PFSK-1 (cell line): ENCODE measurements around the gene ADM2.

Experiments
- FOXP2 ChIP-seq: optimal IDR thresholded peaks from 2 replicates; pipeline ENCODE3; 2011; ENCODE audit warnings: borderline replicate concordance, control low read depth, inconsistent platforms; ENCODE audit not compliant: insufficient read depth; ENCODE audit errors: extremely low read length, extremely low read depth
- POLR2AphosphoS5 ChIP-seq: IDR thresholded peaks from 2 replicates; pipeline ENCODE4 v1.6.1; 2012; ENCODE audit warnings: low read depth, mild to moderate bottlenecking, control low read depth, low read length, moderate library complexity
- SIN3A ChIP-seq: IDR thresholded peaks from 2 replicates; pipeline ENCODE4 v1.6.1; 2012; ENCODE audit warnings: mild to moderate bottlenecking, low read length, moderate library complexity, borderline replicate concordance; ENCODE audit not compliant: insufficient read depth
- TAF1 ChIP-seq: IDR thresholded peaks from 2 replicates; pipeline ENCODE4 v1.6.1; 2012; ENCODE audit warnings: low read length, control low read depth, borderline replicate concordance; ENCODE audit not compliant: insufficient read depth
- TF ChIP-seq, protein P1 (sequence below), 2 experiments: IDR thresholded peaks; 2 replicates each; pipeline versions ENCODE4 v1.6.1 to v1.8.0; 2011 to 2012; ENCODE audit warnings: low read depth in 2 of 2, low read length in 2 of 2, control low read depth in 1 of 2, inconsistent platforms in 1 of 2, mild to moderate bottlenecking in 1 of 2, moderate library complexity in 1 of 2; ENCODE audit not compliant: insufficient read depth in 1 of 2

The ADM2 gene

DNA sequence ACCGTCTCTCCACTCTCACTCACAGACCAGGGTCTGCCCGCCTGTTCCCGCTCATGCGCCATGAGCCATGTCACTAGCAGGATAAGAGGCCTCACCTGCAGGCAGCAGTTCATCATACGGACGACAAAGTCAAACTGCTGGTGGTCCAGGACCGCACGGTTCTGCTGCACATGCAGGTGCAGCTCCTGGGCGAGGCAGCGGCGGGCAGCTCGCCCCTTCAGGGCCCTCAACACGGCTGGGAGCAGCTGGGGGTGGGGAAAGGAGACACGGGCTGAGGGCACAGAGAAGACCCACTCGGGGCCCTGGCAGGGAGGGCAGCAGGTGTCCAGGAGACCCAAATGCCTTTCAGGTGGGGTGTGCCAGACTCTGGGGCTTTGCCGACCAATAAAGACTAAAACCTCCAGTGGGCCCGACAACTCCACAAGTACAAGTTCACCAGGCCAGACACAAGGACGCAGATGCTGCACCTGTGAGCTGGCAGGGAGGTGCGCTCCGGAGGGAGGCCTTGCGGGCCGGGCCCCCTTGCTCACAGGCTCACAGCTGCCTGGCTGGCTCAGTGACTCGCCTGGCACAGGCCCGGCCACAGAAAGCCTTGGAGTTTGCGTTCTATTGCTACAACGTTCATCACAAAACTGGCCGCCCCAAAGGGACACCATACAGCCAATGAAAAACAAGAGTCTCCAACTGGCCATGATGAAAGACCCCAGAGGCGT lies 18.0 kb upstream of the ADM2 start:
- TF ChIP-seq TAF1 (no peak), SIN3A (no peak), POLR2AphosphoS5 (no peak), FOXP2 (no peak)

DNA sequence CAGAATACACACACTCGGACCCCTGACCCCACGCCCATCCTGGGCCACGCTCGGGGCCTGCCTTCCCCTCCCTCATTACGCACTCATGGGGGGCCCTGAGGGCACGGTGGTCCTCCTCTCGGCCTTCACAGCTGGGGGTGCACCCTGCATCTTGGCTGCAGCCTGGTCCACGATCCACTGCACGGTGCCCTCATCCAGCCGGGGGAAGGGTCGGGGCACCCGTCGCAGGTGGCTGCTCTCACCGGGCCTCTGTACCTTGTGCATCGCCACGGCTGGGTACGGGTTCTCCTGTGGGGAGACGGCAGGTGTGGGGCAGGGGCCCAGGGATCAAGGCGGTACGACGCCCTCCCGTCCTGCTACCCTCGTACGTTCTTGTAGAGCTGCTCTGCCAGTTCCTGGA lies 16.9 kb upstream of the ADM2 start:
- TF ChIP-seq FOXP2 (no peak), POLR2AphosphoS5 (no peak), TAF1 (no peak), SIN3A (no peak)
- TF ChIP-seq, protein P1, sequence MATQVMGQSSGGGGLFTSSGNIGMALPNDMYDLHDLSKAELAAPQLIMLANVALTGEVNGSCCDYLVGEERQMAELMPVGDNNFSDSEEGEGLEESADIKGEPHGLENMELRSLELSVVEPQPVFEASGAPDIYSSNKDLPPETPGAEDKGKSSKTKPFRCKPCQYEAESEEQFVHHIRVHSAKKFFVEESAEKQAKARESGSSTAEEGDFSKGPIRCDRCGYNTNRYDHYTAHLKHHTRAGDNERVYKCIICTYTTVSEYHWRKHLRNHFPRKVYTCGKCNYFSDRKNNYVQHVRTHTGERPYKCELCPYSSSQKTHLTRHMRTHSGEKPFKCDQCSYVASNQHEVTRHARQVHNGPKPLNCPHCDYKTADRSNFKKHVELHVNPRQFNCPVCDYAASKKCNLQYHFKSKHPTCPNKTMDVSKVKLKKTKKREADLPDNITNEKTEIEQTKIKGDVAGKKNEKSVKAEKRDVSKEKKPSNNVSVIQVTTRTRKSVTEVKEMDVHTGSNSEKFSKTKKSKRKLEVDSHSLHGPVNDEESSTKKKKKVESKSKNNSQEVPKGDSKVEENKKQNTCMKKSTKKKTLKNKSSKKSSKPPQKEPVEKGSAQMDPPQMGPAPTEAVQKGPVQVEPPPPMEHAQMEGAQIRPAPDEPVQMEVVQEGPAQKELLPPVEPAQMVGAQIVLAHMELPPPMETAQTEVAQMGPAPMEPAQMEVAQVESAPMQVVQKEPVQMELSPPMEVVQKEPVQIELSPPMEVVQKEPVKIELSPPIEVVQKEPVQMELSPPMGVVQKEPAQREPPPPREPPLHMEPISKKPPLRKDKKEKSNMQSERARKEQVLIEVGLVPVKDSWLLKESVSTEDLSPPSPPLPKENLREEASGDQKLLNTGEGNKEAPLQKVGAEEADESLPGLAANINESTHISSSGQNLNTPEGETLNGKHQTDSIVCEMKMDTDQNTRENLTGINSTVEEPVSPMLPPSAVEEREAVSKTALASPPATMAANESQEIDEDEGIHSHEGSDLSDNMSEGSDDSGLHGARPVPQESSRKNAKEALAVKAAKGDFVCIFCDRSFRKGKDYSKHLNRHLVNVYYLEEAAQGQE (IDR thresholded peaks at IDR 0.05; ENCODE audit: insufficient read depth in 1 of 2, low read depth in 2 of 2, low read length in 2 of 2): no peak

DNA sequence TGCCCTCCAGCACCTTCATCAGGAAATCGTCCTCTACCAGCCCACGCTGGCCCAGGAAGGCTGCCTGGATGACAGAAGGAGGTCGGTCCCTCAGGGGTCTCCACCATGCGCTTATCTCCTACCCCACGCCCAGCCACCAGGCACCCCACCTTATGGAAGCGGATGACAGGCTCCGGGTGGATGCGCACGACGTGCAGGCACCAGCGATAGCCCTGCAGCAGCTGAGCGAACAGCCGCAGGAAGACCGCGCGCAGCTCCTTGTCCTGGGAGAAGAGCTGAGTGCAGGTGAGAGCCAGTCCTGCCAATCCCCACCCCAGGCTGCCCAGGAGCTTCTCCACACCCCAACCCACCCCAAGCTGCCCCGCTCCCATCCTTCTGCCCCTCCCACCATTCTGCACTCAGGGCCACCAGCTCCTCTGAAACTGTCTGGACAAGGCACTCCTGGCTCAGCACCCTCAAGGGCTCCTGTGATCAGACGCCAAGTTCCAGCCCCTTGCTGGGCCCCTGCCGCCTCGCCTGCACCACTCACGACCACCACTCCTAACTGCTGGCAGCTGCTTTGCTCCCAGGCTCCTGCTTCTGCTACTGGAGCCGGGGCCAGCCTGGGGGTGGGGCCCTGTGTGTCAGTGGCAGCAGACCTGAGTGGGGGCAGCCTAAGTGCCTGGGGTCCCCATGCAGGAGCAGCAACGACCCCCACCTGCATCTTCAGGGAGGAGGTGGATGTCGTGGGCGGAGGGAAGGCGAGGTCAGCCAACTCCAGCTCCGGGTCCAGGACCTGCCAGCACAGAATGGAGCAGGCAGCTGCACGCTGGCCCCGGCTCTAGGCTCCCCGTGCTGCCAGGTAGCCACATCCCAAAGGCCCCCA lies 16.0 kb upstream of the ADM2 start:
- no peak for TF ChIP-seq SIN3A
- no peak for TF ChIP-seq TAF1
- TF ChIP-seq FOXP2: no peak
- no peak for TF ChIP-seq POLR2AphosphoS5
- TF ChIP-seq, protein P1 (IDR thresholded peaks at IDR 0.05; ENCODE audit: insufficient read depth in 1 of 2, low read depth in 2 of 2, low read length in 2 of 2): no peak

DNA sequence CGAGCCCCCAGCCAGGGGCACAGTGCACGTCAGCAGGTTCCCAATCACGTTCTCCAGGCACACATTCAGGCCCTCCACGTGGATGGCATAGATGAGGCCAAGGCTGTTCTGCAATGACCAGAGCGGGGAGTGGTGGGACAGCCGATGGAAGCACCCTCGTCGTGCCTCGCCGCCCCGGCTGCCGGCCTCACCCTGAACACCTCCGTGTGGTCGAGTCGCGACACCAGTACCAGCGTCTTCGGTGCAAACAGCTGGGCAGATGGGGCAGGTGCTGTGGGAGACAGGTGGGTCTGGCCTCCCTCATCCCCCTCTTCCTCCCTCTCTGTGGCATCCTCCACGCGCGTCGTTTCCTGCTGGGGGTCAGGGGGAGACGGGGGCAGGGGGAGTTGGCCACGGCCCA lies 14.0 kb upstream of the ADM2 start:
- TF ChIP-seq TAF1 (no peak), POLR2AphosphoS5 (no peak), SIN3A (no peak), FOXP2 (no peak)
- TF ChIP-seq, protein P1 (IDR thresholded peaks at IDR 0.05; ENCODE audit: insufficient read depth in 1 of 2, low read depth in 2 of 2, low read length in 2 of 2): no peak

DNA sequence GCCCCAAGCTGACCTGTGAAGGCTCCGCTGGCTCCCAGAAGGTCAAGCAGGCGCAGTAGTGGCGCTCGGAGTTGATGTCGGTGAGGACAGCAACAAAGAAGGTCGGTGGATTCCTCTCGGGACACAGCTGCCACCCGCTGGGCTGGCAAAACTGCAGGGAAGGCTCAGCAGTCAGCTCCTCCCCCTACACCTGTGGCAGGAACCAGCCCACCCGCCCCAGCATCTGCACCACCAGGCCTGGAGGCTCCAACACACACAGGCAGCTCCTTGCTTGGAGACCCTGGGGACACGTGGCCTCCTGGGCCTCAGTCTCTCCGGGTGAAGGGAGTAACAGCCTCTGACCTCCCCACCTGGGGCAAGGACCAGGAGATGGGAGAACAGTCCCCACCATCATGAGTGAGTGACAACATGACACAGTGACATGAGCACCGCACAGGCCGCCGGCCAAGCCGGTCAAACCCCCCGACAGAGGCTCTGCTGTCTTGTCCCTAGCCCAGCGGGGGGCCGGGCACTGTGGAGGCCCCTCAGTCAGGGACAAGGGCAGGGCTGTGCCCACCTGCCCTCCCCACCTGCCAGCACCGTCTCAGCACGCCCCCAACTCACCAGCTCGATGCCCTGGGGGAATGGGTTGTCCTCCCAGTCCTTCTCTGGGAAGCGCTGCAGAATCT lies 13.4 kb upstream of the ADM2 start:
- no peak for TF ChIP-seq FOXP2

DNA sequence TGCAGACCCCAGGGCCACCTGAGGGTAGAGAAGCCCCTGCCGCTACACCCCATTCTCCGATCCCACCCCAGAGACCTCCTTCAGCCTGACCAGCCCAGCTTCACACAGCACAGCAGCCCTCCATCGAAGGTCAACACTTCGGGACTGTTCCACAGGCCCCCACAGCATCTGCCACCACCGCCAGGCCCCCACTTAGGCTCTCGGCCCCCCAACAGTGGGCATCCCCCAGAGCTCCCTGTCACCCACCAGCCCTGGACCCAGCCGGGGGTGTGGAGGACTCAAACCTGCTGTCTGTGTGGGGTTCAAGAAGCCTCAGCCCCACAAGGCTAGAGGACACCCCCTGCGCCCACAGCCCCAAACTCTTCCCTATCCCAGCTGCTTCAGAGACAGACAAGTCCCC lies 12.7 kb upstream of the ADM2 start:
- TF ChIP-seq, protein P1 (IDR thresholded peaks at IDR 0.05; ENCODE audit: insufficient read depth in 1 of 2, low read depth in 2 of 2, low read length in 2 of 2): no peak
- TF ChIP-seq TAF1 (no peak), SIN3A (no peak), FOXP2 (no peak), POLR2AphosphoS5 (no peak)
